Measurements from ENCODE around the gene PRKACB.
A peak's percentile ranks its signal among the peaks of the same experiment; 100 is the strongest.
"Not testable (repeated sequence)": the region's sequence is repeated elsewhere in the genome, so short reads cannot be mapped to it uniquely, and the experiment has no call there.

The PRKACB gene

DNA sequence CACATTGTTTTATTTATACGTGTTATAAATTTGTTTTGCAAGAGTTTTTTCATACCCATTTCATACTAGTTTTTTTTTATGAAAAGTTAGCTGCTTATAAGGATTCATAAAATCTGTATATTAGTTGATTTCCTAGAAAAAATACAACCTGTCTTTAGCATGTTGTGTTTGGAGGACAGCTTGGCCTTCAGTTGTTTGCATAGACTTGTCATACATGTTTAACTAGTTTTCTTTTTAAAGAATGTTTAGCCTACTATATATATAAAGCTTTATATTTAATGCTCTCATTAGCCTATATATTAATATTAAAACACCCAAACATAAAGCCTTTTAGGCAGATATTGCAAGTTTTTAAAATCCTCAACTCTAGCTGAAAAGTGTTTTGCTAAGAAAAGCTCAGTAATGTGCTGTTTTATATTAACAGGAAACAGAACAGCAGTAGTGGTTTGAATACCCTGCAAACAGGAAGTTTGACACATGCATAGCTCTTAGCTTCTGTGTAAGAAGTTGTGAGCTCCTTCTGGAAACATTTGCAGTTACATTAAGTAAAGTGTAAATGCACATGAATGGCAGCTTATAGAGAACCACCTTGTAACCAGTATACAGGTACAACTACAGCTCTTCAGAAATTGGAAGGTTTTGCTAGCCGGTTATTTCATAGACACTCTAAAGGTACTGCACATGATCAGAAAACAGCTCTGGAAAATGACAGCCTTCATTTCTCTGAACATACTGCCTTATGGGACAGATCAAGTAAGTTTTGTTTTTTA is at the start of gene PRKACB:
Gene PRKACB (plus strand): TSS at position 476 of the 770 bp plus-strand sequence. CDS start 91 bp downstream, at position 567.
- DNase-seq (ENCODE audit: low read depth in 1 of 2, low spot score in 1 of 2) = no peak

- no peak for DNase-seq (ENCODE audit: low read depth in 1 of 2, low spot score in 1 of 2)
Observed at GRCh38 chr1:84095308-84095707, 48.8 kb upstream of the PRKACB start.

- DNase-seq (ENCODE audit: low read depth in 1 of 2, low spot score in 1 of 2) = no peak
Observed at GRCh38 chr1:84096176-84096575, 47.9 kb upstream of the PRKACB start.

GRCh38 chr1:84101204-84101603 is 42.9 kb upstream of the PRKACB start:
- no peak for DNase-seq (ENCODE audit: low read depth in 1 of 2, low spot score in 1 of 2)

DNA sequence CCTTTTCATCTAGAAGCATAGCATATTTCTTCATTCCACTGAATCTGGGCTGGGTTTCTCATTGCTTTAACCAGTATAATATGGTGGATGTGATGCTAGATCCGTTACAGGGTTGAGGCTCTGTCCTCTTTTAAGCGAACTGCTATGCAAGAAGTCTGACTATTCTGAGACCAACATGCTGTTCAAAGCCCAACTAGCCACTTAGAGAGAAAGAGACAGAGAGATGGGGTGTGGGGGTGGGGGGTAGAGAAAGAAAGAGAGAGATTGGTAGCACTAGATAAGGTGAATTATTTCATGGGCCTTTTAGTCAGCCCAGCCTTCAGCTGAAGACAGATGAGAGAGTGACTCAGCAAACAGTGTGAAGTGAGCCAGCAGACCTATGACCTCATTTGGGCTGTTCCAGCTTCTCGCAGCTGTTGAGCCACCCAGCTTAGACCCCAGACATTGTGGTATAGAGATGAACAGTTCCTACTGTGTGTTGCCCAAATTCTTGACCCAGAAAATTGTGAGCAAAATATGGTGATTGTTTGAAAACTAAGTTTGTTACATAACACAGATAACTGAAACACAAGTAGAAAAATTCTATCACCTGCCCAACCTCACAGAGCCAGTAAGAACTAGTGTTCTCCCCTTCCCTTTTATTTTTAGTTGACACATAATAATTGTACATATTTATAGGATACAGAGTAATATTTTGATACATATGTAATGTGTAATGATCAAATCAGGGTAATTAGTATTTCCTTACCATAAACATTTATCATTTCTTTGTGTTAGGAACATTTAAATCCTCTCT is 40.7 kb upstream of the PRKACB start:
- DNase-seq (ENCODE audit: low read depth in 1 of 2, low spot score in 1 of 2) = no peak

DNA sequence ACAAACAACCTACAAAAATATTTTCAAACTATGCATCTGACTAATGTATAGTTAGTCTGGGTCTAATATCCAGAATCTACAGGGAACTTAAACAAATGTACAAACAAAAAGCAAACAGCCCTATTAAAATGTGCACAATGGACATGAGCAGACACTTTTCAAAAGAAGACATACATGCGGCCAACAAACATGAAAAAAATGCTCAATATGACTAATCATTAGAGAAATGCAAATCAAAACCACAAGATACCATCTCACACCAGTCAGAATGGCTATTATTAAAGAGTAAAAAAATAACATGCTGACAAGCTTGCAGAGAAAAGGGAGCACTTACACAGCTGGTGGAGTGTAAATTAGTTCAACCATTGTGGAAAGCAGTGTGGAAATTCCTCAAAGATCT is 36.5 kb upstream of the PRKACB start:
- DNase-seq (ENCODE audit: low read depth in 1 of 2, low spot score in 1 of 2) = not testable (repeated sequence)

GRCh38 chr1:84107955-84108354 is 36.1 kb upstream of the PRKACB start:
- DNase-seq (ENCODE audit: low read depth in 1 of 2, low spot score in 1 of 2) = no peak

GRCh38 chr1:84108900-84109578 is 35.0 kb upstream of the PRKACB start:
- DNase-seq (ENCODE audit: low read depth in 1 of 2, low spot score in 1 of 2) = no peak

GRCh38 chr1:84110629-84111028 is 33.4 kb upstream of the PRKACB start:
- DNase-seq (ENCODE audit: low read depth in 1 of 2, low spot score in 1 of 2) = no peak

DNA sequence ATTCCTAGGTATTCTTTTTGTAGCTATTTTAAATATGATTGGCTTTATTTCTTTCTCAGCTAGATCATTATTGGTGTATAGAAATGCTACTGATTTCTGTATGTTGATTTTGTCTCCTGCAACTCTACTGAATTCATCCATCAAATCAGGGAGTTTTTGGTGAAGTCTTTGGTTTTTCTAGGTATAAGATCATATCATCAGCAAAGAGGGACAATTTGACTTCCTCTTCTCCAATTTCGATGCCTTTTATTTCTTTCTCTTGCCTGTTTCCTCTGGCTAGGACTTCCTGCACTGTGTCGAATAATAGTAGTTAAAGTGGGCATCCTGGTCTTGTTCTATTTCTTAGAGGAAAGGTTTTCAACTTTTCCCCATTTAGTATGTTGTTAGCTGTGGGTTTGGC is 27.5 kb upstream of the PRKACB start:
- DNase-seq (ENCODE audit: low read depth in 1 of 2, low spot score in 1 of 2) = no peak

DNA sequence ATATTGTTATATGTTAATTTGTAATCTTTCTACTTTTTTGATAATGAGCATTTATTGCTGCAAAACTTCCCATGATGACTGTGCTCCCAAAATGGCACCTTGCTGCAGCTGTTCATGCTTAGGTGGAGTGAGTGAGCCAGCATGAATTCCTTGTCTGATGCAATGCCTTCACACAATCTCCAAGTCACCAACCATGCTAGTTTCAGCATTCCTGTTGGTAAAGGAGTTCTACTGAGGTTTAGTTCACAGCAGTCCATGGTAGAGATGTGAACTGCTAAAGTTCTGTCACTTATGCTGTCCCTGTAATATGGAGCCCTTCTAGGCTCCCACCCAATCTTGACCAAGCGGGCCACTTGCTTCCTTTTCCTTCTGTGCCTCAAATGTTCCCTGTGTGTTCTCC is 26.2 kb upstream of the PRKACB start:
- no peak for DNase-seq (ENCODE audit: low read depth in 1 of 2, low spot score in 1 of 2)

- DNase-seq (ENCODE audit: low read depth in 1 of 2, low spot score in 1 of 2) = no peak
Observed at GRCh38 chr1:84121360-84121759, 22.7 kb upstream of the PRKACB start.

GRCh38 chr1:84122780-84123382 is 21.2 kb upstream of the PRKACB start:
- peak in 1 of 2 donors; percentile 20 for DNase-seq (ENCODE audit: low read depth in 1 of 2, low spot score in 1 of 2)

DNA sequence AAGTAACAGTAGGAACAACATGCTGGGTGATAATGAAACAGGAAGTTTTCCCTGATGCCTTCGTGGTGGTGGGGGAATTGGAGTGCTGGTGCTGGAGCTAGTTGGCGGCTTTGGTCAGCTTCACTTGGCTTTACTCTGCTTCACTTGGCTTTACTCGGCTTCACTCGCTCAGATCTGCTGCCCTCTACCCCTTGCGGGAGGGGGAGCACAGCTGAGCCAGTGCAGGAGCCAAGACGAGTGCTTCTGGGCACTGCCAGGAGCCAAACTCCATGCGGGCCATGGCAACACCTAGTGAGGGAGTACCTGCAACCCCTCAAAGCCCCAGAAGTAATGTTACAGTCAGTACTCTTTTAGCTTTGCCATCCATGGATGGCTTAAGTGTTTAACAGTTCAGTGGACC is 10.6 kb upstream of the PRKACB start:
- DNase-seq (ENCODE audit: low read depth in 1 of 2, low spot score in 1 of 2) = no peak

- no peak for DNase-seq (ENCODE audit: low read depth in 1 of 2, low spot score in 1 of 2)
Observed at GRCh38 chr1:84135341-84135740, 8.7 kb upstream of the PRKACB start.

- no peak for DNase-seq (ENCODE audit: low read depth in 1 of 2, low spot score in 1 of 2)
Observed at GRCh38 chr1:84141182-84142003, 2.7 kb upstream of the PRKACB start.

DNA sequence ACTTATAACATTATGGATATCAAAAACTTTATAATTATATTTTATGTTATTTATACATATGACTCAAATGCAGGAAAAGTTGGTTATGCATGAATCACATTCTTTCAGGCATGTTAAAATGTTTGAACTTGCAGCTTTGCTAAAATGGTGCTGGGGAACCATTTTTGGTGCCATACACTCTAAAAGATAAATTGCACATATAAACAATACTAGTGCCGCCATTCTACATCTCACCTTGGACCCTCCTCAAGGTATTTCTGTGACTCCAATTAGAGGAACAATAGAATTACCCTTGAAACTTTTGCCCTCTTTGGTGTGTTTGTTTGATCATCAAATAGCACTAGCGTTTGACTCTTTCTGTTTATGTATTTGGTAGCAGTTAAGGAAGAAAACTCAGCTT is 997 bp downstream of the PRKACB start:
- DNase-seq (ENCODE audit: low read depth in 1 of 2, low spot score in 1 of 2) = no peak

- no peak for DNase-seq (ENCODE audit: low read depth in 1 of 2, low spot score in 1 of 2)
Observed at GRCh38 chr1:84146411-84147032, 2.5 kb downstream of the PRKACB start.

DNA sequence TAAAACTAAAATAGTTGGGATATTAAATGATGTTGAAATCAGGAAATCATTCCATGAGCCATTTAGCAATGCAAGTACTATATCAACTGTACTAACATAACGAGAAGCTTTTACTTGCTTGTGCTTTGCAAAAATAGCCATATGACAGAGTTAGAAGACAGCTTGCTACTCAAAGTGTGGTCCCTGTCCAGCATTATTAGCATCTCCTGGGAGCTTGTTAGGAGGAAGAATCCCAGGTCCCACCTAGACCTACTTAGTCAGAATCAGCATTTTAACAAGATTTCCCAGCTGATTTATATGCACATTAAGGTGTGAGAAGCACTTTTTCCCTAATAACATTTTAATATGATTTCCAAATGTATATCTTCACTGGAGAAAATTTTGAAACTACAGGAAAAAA is 4.7 kb downstream of the PRKACB start:
- DNase-seq (ENCODE audit: low read depth in 1 of 2, low spot score in 1 of 2) = no peak

DNA sequence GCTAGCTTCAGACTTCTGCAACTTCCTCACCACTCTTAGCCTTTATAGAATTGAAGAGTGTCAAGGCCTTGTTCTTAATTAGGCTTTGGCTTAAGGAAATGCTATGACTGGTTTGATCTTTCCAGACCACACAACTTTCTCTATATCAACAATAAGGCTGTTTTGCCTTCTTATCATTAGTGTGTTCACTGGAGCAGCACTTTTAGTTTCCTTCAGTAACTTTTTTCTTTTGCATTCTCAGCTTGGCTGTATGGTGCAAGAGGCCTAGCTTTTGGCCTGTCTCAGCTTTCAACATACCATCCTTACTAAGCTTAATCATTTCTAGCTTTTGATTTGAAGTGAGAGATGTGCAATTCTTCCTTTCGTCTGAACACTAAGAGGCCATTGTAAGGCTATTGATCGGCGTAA is 8.6 kb downstream of the PRKACB start:
- no peak for DNase-seq (ENCODE audit: low read depth in 1 of 2, low spot score in 1 of 2)

Data from stimulated activated CD4-positive, alpha-beta T cell treated with anti-CD3 and anti-CD28 coated beads, Interleukin-15, amount 100 ng/mL, for 1 hour (primary cell).